Effector memory CD8-positive, alpha-beta T cell (primary cell): ENCODE measurements around the gene MUC20.
"Not testable (repeated sequence)": the region's sequence is repeated elsewhere in the genome, so short reads cannot be mapped to it uniquely, and the experiment has no call there.

ENCODE experiments used
- ATAC-seq: fragments of 150-1000 bp; cut with Tn5 transposase; replicated peaks from 2 replicates; pipeline ENCODE4 v1.10.0; 2021; ENCODE audit warnings: mild to moderate bottlenecking, moderate library complexity
- DNase-seq, 3 experiments: peaks; one replicate each; pipeline ENCODE4 v3.0.0; 2021
- H3K27ac Mint-ChIP-seq, 2 donors: one replicate each; pipeline ENCODE4 v1.8.0; 2022; ENCODE audit warnings: mild to moderate bottlenecking in 2 of 2, mixed read lengths in 2 of 2, moderate library complexity in 2 of 2
- H3K27me3 Mint-ChIP-seq, 2 donors: one replicate each; pipeline ENCODE4 v1.8.0; 2022; ENCODE audit warnings: mixed read lengths in 2 of 2
- H3K36me3 Mint-ChIP-seq: one replicate; pipeline ENCODE4 v1.8.0; 2022; ENCODE audit warnings: mild to moderate bottlenecking, moderate library complexity, mixed read lengths; ENCODE audit not compliant: insufficient read depth
- H3K4me1 Mint-ChIP-seq, 2 donors: one replicate each; pipeline ENCODE4 v1.8.0; 2022; ENCODE audit warnings: low read depth in 2 of 2, mixed read lengths in 2 of 2
- H3K4me3 Mint-ChIP-seq, 2 donors: one replicate each; pipeline ENCODE4 v1.8.0; 2022; ENCODE audit warnings: mild to moderate bottlenecking in 2 of 2, mixed read lengths in 2 of 2, moderate library complexity in 2 of 2
- H3K9me3 Mint-ChIP-seq, 2 donors: one replicate each; pipeline ENCODE4 v1.8.0; 2022; ENCODE audit warnings: mixed read lengths in 2 of 2

MUC20 gene

GRCh38 chr3:195688471-195689183 lies 32.2 kb upstream of the MUC20 start:
- Mint-ChIP-seq H3K4me1 (peaks cover 0 to 12% of the 10 kb centered on the region in 2 donors), H3K27ac (peak overlapping the region in 1 of 2 donors; percentile 1), H3K36me3 (peaks cover 64% of the 10 kb centered on the region)
- not testable (repeated sequence) for H3K9me3 Mint-ChIP-seq, H3K4me3 Mint-ChIP-seq, DNase-seq, ATAC-seq, H3K27me3 Mint-ChIP-seq

DNA sequence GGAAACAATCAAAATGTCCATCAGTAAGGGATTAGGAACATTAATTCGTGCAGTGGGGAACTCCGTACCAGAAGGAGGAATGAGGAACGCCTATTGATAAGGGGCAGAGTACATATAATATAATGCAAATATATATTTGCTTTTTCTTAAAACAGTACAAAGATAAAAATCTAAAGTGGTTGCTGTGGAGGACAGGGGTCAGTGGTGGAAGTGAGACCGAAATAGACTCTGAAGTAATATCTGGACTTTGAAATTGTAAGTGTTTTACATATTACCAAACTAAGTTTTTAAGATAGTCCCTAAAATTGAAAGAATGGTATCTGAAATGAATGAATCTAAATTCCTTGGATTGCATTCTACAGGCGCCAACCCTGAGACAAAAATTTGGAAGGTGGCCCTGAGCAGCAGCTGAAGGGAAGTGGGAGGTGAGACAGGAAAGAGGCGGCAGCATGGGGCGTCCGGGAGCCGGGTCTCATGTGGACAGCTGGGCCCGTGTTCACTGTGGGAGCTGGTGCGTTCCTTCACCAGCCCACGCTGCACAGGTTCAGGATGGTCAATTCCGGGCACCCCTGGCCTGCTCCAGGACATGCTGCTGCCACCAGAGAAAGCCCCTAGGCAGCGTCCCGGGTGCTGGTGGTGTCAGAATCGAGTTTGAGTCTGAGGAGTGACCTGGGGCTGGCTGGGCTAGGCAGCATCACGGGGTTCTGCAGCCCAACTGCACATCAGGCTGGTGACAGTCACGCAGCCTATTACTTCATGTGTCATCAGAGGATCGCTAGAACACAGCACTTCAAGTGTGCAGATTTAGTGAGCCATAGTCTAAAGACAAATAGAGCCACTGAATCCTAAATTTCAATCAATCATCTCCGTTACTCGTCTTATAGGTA lies 31.4 kb upstream of the MUC20 start:
- not testable (repeated sequence) for H3K27me3 Mint-ChIP-seq, DNase-seq, ATAC-seq, H3K4me3 Mint-ChIP-seq, H3K9me3 Mint-ChIP-seq, H3K4me1 Mint-ChIP-seq
- Mint-ChIP-seq H3K36me3 (peaks cover 56% of the 10 kb centered on the region), H3K27ac (peak overlapping the region in 1 of 2 donors; percentile 1)

- Mint-ChIP-seq H3K27me3 (no peaks in the 10 kb centered on the region), H3K27ac (no peak overlapping the region), H3K9me3 (no peaks in the 10 kb centered on the region), H3K4me3 (no peak overlapping the region), H3K36me3 (peaks cover 44% of the 10 kb centered on the region), H3K4me1 (peaks cover 0 to 8% of the 10 kb centered on the region in 2 donors)
- no peak for DNase-seq
- no peak for ATAC-seq
Measured at GRCh38 chr3:195690951-195691350, 29.8 kb upstream of the MUC20 start.

DNA sequence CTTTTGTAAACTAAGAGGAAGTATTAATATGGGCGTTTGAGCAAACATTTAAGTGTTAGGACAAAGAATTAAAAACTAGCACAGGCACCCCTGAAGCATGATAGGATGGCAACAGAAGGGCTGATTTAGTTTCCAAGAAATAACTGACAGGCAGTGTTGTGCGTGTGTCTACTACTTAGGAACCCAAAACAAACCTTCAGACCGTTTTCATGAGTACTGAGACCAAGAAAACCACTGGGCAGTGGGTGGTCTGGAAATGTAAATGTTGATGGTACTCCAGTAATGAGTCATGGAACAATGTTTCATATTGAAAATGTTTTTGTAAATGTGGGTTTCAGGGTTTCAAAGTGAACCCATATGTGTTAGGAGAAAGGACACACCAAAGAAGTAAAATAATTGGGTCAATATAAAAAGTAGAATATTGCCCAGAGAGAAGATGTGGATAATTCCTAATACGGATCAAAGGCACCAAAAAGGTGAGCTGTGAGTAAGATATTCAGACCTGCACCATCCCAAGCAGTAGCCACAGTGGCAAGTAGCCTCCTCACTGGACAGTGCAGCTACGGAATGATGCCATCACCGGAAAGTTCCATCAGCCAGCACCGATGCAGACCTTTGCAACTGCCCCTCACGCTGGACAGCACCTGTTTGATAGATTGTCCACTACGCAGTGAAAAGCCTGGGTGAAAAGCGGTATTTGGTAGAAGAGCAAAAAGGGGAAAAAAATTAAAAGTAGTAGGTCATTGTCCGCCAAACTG lies 29.0 kb upstream of the MUC20 start:
- H3K4me3 Mint-ChIP-seq, ATAC-seq, H3K27me3 Mint-ChIP-seq, H3K9me3 Mint-ChIP-seq, H3K4me1 Mint-ChIP-seq, DNase-seq: not testable (repeated sequence)
- Mint-ChIP-seq H3K36me3 (peaks cover 37% of the 10 kb centered on the region), H3K27ac (peak overlapping the region in 1 of 2 donors; percentile 15)

GRCh38 chr3:195692354-195692685 lies 28.5 kb upstream of the MUC20 start:
- DNase-seq (no peak), ATAC-seq (no peak)
- Mint-ChIP-seq H3K4me1 (peaks cover 0 to 5% of the 10 kb centered on the region in 2 donors), H3K27me3 (no peaks in the 10 kb centered on the region), H3K27ac (peak overlapping the region in 1 of 2 donors; percentile 15), H3K36me3 (peaks cover 36% of the 10 kb centered on the region), H3K9me3 (no peaks in the 10 kb centered on the region), H3K4me3 (no peak overlapping the region)

GRCh38 chr3:195692781-195693427 lies 27.9 kb upstream of the MUC20 start:
- ATAC-seq (no peak), DNase-seq (no peak)
- no peaks in the 10 kb centered on the region for H3K4me1 Mint-ChIP-seq
- peaks cover 34% of the 10 kb centered on the region for H3K36me3 Mint-ChIP-seq
- H3K4me3 Mint-ChIP-seq: no peak overlapping the region
- no peaks in the 10 kb centered on the region for H3K27me3 Mint-ChIP-seq
- no peaks in the 10 kb centered on the region for H3K9me3 Mint-ChIP-seq
- H3K27ac Mint-ChIP-seq: peak overlapping the region; percentile 15 to 80

- Mint-ChIP-seq H3K27me3 (no peaks in the 10 kb centered on the region), H3K4me3 (no peak overlapping the region), H3K9me3 (no peaks in the 10 kb centered on the region), H3K36me3 (peaks cover 30% of the 10 kb centered on the region), H3K4me1 (no peaks in the 10 kb centered on the region), H3K27ac (peak overlapping the region; percentile 44 to 80)
- no peak for ATAC-seq
- no peak for DNase-seq
Measured at GRCh38 chr3:195693428-195694216, 27.2 kb upstream of the MUC20 start.

GRCh38 chr3:195694217-195695076 lies 26.3 kb upstream of the MUC20 start:
- not testable (repeated sequence) for ATAC-seq, H3K9me3 Mint-ChIP-seq, H3K4me3 Mint-ChIP-seq, H3K27me3 Mint-ChIP-seq, DNase-seq, H3K4me1 Mint-ChIP-seq
- Mint-ChIP-seq H3K27ac (peak overlapping the region; percentile 44 to 80), H3K36me3 (peaks cover 25% of the 10 kb centered on the region)

DNA sequence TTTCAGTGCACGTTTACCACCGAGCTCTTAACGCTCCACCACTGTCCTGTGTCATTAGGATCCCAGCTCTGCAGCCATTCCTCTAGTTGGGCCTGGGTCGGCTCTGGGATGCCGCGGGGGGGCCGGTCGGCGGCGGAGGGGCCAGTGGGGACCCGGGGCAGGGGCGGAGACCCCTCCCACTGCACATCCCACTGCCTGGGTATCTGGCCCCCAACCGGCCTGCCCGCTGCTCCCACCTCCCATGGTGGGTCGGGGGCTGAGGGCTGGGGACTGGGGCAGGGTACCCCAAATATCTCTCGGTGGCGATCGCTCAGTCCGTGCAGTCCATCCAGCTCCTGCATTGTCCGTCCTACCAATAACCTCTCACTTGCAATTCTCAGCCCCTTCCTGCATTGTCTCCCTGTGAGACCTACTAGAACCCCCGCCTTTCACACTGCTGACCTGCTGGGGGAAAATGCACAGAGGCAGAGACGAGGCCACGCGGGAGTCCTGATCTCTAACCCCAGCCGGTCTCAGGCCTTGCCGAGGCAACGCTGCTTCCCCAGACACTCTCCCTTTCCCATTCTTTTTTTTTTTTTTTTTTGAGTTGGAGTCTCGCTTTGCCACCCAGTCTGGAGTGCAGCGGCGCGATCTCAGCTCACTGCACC lies 24.0 kb upstream of the MUC20 start:
- no peak overlapping the region for H3K4me3 Mint-ChIP-seq
- no peaks in the 10 kb centered on the region for H3K4me1 Mint-ChIP-seq
- ATAC-seq: no peak
- no peaks in the 10 kb centered on the region for H3K27me3 Mint-ChIP-seq
- H3K9me3 Mint-ChIP-seq: no peaks in the 10 kb centered on the region
- peaks cover 9% of the 10 kb centered on the region for H3K36me3 Mint-ChIP-seq
- peak overlapping the region; percentile 0 to 1 for H3K27ac Mint-ChIP-seq
- DNase-seq: no peak

DNA sequence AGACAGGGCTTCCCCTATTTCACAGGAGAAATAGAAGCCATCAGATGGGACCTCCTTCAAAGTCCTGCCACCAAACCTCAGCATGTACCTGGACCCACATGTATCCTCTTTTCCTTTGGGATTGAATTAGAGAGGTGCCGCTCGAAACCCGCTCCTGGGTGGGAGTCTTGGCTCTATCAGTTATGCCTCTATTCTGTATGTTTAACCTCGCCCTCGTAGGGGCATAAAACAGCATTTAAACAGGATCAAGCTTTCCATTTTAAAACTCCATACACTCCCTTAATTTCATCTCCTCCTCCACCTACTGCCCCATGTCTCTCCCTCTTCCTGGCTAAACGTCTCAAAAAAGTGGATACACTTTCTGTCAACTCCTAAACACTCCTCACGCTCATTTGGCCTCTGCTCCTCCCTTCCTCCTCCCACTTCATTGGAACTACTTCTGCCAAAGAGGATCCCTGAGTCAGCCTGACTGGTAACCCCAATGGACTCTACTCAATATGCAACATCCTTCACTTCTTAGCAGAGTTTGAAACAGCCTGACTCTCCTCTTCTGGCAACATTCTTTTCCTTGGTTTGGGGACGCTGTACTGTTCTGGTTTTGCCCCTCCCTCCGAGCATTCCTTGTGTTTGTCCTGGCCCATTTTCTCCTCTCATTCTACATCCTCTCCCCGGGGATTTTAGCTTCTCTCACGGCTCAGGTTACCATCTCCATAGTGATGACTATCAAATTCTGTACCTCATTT lies 23.0 kb upstream of the MUC20 start:
- no peaks in the 10 kb centered on the region for H3K9me3 Mint-ChIP-seq
- H3K4me3 Mint-ChIP-seq: no peak overlapping the region
- DNase-seq (no peak), ATAC-seq (no peak)
- H3K27me3 Mint-ChIP-seq: no peaks in the 10 kb centered on the region
- H3K36me3 Mint-ChIP-seq: peaks cover 4% of the 10 kb centered on the region
- peak overlapping the region; percentile 0 to 1 for H3K27ac Mint-ChIP-seq
- no peaks in the 10 kb centered on the region for H3K4me1 Mint-ChIP-seq

GRCh38 chr3:195698325-195698646 lies 22.5 kb upstream of the MUC20 start:
- no peaks in the 10 kb centered on the region for H3K4me1 Mint-ChIP-seq
- H3K27ac Mint-ChIP-seq: no peak overlapping the region
- ATAC-seq: no peak

More at GRCh38 chr3:195698325-195698646, 22.5 kb upstream of the MUC20 start:
- H3K9me3 Mint-ChIP-seq: no peaks in the 10 kb centered on the region
- no peak overlapping the region for H3K4me3 Mint-ChIP-seq
- DNase-seq: no peak
- H3K36me3 Mint-ChIP-seq: peaks cover 4% of the 10 kb centered on the region
- no peaks in the 10 kb centered on the region for H3K27me3 Mint-ChIP-seq
